NCI-H1092 treated with DMSO at 0.1 percent for 48 hours (cell line): ENCODE data around the gene ADRA2B.

Experiments
- DNase-seq: peaks from one replicate; lab custom pipeline; 2025; lab: John Stamatoyannopoulos, UW

The ADRA2B gene

GRCh38 chr2:96105152-96105915 lies 11.0 kb downstream of the ADRA2B start:
- no peak for DNase-seq

DNA sequence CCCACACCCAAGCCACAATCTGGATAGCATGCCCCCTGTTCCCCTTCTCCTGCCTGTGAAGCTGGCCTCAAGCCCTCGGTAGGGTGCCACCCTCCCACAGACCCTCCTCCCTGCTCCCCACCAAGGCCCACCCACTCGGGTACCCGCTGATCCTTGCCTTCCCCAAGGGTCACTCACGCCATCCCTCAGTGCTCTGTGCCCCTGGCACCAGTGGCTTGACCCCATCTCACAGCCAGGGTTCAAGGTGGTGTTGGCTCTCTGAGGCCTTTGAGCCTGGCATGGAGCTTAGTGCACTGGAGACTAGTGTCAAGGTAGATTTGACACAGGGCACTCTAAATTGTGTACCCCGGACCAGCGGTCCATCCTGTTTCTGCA lies 11.9 kb downstream of the ADRA2B start:
- no peak for DNase-seq

DNA sequence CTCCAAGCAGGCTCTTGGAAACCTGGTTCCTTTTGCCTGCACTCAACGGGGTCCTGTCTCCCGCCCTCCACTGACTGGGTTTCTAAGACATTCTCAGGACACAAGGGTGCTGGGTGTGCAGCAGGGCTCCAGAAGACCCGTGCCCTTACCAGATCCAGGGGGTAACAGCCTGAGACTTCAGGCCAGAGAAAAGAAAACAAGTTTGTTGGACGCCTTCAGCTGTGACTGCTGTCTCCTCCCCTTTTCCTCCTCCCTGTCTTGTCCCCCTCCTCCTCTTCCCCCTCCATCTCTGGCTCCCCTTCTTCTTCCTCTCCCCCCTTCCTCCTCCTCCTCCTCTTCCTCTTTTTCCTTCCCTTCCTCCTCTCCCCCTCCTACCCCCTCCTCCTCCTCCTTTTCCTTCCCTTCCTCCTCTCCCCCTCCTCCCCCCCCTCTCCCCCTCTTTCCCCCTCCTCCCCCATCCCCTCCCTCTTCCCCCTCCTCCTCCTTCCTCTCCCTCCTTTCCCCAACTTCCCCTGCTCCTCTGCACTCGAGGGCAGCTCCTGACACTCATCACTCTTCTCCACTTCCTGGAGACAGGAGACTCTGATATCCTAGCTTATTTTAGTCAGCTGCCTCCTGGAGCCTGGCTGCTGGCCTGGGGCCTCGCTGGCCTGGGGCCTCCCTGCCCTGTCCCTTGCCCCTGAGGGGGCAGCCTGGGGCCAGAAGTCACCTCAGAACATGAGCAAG lies 12.4 kb downstream of the ADRA2B start:
- DNase-seq = no peak

DNA sequence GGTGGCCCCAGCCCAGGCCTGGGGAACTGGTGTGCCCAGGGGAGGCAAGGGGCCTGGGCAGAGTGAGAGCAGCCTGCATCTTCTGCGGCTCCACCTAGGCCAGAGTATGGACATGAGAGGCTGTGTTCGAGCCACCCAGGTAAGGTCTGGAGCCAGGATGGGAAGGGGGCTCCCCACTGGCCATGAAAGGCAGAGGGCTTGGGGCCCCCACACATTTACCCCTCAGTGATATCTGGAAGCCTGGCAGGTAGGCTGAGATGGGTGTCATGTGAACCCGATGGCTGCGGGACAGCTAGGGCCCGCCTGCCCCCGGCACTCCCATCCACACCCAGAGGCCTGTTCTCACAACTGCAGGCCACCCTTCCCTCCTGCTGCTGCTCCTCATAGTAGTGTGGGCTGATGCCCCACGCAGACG lies 13.2 kb downstream of the ADRA2B start:
- no peak for DNase-seq

- no peak for DNase-seq
These were observed 13.7 kb downstream of the ADRA2B start for GRCh38 chr2:96102596-96103186.

- DNase-seq = no peak
These were observed 15.5 kb downstream of the ADRA2B start for GRCh38 chr2:96100893-96101304.

DNA sequence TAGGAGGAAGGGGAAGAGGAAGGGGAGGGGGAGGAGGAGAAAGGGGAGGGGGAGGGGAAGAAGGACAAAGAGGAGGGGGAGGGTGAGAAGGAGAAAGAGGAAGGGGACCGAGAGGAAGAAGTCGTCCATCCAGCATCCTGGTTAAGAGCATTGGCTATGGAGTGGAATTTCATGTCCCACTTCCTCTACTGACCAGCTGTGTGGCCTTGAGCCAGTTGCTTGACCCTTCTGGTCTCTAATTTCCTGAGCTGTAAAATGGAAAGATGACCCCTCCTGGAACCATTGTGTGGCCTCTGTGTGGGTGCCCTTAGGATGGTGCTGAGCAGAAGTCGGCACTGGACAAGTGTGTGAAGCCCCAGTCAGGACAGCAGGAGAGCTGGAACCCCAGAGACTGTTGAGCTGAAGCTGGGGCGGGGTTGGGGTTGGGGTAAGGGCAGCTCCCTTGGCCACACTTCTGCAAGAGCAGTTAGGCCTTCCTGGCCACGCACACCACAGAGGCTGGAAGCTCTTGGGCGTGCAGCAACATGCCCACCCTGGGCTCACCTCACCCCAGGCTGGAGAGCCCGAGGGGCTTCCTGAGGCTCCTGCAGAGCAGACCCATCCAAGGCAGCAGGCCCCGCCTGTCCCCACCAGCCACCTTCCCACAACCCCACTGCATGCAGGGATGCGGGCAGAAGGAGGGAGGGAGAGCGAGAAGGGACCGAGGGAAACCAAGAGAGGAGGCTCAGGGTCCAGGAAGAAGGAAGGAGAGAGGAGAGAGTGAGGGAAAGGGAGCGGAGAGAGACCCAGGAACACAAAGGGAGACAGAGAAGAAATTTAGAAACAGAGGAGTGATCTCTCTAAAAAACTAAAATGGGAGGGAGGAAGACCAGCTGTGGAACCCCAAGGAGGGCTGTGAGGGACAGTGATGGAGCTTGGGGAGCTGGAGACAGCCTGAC lies 16.2 kb downstream of the ADRA2B start:
- DNase-seq = no peak

GRCh38 chr2:96098900-96099590 lies 17.3 kb downstream of the ADRA2B start:
- DNase-seq = no peak

GRCh38 chr2:96097951-96098823 lies 18.2 kb downstream of the ADRA2B start:
- DNase-seq = no peak

DNA sequence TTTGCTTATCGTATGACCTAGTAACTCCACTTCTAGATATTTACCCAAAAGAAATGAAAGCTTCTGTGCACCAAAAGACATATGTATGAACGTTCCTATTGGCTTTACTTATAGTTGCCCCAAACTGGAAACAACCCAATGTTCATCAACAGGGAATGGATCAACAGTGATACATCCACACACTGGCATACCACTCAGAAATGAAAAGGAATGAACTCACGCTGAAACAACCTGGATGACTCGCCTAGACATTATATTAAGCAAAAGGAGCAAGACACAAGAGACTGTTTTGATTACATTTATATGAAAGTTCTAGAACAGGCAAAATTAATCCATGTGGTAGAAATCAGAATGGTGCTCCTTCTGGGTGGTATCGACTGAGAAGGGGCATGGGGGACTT lies 18.9 kb downstream of the ADRA2B start:
- no peak for DNase-seq

DNA sequence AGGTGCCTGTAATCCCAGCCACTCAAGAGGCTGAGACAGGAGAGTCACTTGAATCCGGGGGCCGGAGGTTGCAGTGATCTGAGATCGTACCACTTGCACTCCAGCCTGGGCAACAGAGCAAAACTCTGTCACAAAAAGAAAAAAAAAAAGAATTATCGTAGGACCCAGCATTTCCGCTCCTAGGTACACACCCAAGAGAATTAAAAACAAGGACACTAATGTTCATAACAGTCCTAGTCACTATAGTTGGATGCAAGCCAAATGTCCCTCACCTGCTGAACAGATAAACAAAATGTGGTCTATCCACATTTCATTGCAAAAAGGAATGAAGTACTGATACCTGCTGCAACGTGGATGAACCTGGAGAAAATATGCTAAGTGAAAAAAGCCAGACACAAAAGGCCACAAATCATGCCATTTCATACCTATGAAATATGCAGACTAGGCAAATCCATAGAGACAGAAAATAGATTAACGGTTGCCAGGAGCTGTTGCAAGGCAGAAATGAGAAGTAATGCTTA lies 21.2 kb downstream of the ADRA2B start:
- peak; percentile 4 for DNase-seq

GRCh38 chr2:96093528-96093927 lies 22.8 kb downstream of the ADRA2B start:
- DNase-seq = no peak

DNA sequence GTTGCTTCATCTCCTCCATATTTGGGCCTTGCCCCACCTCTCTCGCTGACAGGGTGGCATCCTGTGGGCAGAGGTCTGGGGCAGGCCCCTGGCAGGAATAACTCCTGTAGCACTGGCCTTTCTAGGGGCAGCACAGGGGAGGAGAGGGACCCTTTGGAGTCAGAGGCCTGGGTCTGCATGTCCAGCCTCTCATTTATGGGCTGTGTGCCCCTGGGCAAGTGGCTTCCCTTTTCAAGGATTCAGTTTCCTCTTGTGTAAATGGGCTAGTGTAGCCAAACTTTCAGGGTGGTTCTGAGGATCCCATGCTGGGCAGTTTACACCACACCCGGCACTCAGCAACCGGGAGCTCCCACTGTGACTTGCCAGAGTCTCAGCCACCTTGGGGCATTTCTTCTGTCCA lies 23.4 kb downstream of the ADRA2B start:
- no peak for DNase-seq

DNA sequence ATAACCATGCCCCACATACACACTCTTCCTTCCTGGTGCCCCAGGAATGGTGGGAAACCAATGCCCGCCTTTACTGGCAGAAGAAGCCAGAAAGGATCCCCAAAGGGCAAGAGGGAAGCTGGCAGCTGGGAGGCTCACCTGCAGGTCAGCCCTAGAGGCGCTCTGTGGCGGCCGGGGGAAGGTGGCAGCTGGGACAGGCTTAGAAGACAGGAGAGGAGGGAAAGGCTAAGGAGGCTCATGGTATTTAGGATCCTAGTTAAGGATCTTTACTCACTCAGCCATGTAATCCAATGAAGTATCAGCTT lies 23.8 kb downstream of the ADRA2B start:
- DNase-seq = no peak

- DNase-seq = no peak
These were observed 24.4 kb downstream of the ADRA2B start for GRCh38 chr2:96091711-96092572.

DNA sequence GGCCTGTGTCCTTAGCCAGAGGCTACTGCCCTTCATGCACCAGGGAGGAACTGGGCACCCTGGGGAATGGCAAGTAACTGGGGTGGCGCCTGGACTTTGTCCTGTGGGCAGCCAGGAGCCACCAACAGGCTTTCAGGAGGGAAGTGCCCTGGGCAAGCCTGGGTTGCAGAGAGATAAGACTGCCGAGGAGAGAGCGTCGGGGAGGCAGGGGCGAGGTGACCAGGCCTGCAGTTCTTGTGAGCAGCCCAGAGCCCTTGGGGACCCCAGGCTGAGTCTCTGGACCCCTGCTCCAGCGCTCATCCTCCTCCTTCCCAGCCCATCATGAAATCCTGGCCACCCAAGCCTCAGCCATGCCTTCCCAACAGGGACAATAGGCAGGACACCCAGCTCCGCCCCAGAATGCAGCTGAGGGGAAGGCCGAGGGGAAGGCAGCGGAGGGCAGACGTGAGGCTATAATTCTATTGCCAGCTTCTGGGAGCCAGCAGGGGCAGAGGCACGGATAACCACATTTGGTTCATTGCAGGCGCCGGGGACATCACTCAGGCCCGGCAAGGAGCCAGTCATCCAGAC lies 25.1 kb downstream of the ADRA2B start:
- DNase-seq = no peak

GRCh38 chr2:96090196-96090926 lies 26.0 kb downstream of the ADRA2B start:
- DNase-seq = peak; percentile 23
